CD4-positive, alpha-beta T cell treated with Interleukin-17A for 1 hour (primary cell): Measurements from ENCODE around the gene ZMAT3.
"Not testable (repeated sequence)": the region's sequence is repeated elsewhere in the genome, so short reads cannot be mapped to it uniquely, and the experiment has no call there.

Source experiments
- DNase-seq: peaks from one replicate; pipeline ENCODE4 v3.0.0-alpha.2; 2020

Gene ZMAT3

GRCh38 chr3:179067839-179068238 lies 3.8 kb downstream of the ZMAT3 start:
- no peak for DNase-seq

- DNase-seq, result no peak
Observed at GRCh38 chr3:179067291-179067690, 4.3 kb downstream of the ZMAT3 start.

- no peak for DNase-seq
Observed at GRCh38 chr3:179063945-179064560, 7.6 kb downstream of the ZMAT3 start.

DNA sequence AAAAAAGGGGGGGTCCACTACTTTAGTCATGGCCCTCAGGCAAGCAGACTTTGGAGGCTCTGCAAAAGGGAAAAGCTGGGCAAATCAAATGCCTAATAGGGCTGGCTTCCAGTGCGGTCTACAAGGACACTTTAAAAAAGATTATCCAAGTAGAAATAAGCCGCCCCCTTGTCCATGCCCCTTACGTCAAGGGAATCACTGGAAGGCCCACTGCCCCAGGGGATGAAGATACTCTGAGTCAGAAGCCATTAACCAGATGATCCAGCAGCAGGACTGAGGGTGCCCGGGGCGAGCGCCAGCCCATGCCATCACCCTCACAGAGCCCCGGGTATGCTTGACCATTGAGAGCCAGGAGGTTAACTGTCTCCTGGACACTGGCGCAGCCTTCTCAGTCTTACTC lies 15.3 kb downstream of the ZMAT3 start:
- no peak for DNase-seq

- not testable (repeated sequence) for DNase-seq
Observed at GRCh38 chr3:179054565-179054964, 17.0 kb downstream of the ZMAT3 start.

- DNase-seq, result no peak
Observed at GRCh38 chr3:179046497-179047353, 24.9 kb downstream of the ZMAT3 start.

- DNase-seq, result no peak
Observed at GRCh38 chr3:179045719-179046402, 25.7 kb downstream of the ZMAT3 start.

- DNase-seq, result not testable (repeated sequence)
Observed at GRCh38 chr3:179038899-179039251, 32.7 kb downstream of the ZMAT3 start.

DNA sequence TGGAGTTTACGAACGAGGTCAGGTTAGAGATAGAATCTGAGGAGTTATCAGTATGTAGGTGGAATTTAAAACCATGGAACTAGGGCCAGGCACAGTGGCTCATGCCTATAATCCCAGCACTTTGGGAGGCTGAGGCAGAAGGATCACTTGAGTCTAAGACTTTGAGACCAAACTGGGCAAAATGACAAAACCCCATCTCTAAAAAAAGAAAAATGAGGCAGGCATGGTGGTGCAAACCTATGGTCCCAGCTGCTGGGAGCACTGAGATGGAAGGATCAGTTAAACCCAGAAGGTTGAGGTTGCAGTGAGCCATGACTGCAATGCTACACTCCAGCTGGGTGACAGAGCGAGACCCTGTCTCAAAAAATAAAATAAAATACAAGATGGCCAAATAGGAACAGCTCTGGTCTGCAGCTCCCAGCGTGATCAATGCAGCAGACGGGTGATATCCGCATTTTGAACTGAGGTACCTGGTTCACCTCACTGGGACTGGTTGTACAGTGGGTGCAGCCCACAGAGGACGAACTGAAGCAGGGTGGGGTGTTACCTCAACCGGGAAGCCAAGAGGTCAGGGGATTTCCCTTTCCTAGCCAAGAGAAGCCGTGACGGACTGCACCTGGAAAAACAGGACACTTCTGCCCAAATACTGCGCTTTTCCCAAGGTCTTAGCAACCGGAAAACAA lies 33.3 kb downstream of the ZMAT3 start:
- DNase-seq, result no peak

GRCh38 chr3:179037351-179037750 lies 34.3 kb downstream of the ZMAT3 start:
- peak; percentile 60 for DNase-seq

DNA sequence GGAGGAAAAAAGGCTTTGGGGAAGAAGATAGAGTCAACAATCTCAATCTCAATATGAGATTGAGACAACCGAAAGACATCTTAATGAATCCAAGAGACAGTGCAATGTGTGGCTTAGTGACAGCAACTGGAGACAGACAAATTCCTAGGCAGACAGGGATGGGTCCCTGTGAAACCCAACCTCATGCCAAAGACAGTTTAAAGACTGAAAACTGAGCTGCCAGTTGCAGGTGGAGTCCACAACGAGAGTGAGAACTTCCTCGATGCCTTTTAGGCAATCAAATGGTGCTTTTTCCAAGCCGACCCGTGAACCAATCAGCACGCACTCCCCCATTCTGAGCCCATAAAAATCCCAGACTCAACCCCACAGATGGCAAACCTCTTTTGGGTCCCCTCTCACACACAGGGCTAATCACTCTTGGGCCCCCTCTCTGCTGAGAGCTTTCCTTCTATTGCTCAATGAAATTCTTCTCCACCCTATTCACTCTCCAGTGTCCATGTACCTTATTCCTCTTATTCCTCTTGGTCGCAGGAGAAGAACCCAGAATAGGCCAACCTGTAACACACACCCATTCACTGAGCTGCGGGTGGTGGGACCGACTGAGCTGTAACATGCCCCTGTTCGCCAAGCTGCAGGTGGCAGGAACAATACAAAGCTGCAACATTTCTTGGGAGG lies 34.8 kb downstream of the ZMAT3 start:
- DNase-seq, result no peak

DNA sequence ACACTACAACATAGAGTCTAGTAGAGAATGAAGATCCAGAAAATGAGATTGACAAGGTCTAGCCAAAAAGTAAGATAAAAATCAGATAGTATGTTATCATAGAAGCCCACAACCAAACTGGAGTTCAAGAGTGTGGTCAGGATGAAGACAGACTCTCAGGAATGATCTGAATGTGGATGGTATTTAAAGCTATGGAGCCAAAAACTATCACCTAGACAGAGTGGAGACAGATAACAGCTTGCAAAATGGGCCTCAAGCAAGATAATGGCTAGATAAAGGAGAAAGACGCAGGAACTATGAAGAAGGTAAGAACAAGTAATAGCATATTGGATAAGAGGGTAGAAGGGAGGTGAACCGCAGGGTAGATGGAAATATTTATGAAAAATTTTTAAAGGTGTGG lies 35.4 kb downstream of the ZMAT3 start:
- DNase-seq, result no peak

DNA sequence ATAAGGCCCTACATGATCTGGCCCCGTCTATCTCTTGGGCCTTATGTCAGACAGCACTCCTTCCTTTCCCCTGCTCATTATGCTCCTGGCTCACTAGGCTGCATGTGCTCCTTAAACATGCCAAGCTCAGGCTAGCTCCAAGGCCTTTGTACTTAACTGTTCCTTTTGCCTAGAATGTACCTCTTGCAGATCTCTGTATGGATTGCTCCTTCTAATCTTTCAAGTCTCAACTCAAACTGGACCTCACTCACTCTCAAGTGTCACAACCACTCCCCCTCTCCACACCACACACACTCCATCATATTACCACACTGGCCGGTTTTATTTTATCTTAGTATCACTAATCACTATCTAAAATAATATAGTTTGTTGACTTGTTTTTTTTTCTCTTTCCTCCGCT lies 36.4 kb downstream of the ZMAT3 start:
- no peak for DNase-seq

GRCh38 chr3:179033304-179033657 lies 38.3 kb downstream of the ZMAT3 start:
- DNase-seq, result not testable (repeated sequence)

- DNase-seq, result not testable (repeated sequence)
Observed at GRCh38 chr3:179032454-179033303, 38.9 kb downstream of the ZMAT3 start.

GRCh38 chr3:179029096-179029495 lies 42.5 kb downstream of the ZMAT3 start:
- no peak for DNase-seq

GRCh38 chr3:179028408-179028807 lies 43.2 kb downstream of the ZMAT3 start:
- no peak for DNase-seq

DNA sequence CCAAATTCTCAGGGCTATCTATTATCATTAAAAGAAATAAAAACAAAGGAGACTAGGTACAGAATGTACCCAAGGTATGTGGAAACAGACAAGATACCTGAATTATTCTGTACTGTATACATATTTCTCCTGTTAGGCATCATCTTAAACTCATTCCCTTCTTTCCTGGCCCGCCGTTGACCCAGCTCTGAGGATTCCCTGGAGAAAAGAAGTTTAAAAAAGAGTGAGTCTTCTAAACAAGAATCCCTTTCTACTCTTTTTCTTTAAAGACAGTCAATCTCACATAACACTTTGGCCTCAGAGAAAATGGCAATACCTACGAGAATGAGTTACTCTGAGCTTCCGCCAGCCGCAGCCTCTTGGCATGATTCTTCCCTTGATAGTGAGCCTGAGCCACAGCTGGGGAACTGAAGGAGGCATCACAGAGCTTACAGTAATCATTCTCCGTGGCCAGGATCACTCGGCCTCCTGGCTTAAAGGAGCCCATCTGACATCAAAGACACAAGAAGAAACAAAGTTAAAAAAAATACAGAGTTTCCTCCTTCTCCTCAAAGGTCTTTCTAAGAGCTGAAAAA lies 44.2 kb downstream of the ZMAT3 start:
- DNase-seq, result no peak

GRCh38 chr3:179026636-179027035 lies 45.0 kb downstream of the ZMAT3 start:
- no peak for DNase-seq

GRCh38 chr3:179021119-179021903 lies 50.3 kb downstream of the ZMAT3 start:
- no peak for DNase-seq

GRCh38 chr3:179020112-179020511 lies 51.5 kb downstream of the ZMAT3 start:
- DNase-seq, result no peak
